DOHH2 (cell line): ENCODE data around the gene BTBD19.
"Not testable (repeated sequence)": the region's sequence is repeated elsewhere in the genome, so short reads cannot be mapped to it uniquely, and the experiment has no call there.

Experiments used
- CTCF ChIP-seq: fragments of 200-600 bp; sonication (generic); IDR thresholded peaks from one replicate; pipeline ENCODE4 v1.5.1; 2014; ENCODE audit warnings: antibody characterized with exemption, mild to moderate bottlenecking, low read depth, low read length; ENCODE audit not compliant: poor library complexity, severe bottlenecking
- EZH2phosphoT487 ChIP-seq: fragments of 200-600 bp; sonication (generic); IDR thresholded peaks from 2 replicates; pipeline ENCODE4 v1.6.1; 2017; ENCODE audit warnings: borderline replicate concordance, mild to moderate bottlenecking, antibody characterized with exemption, low read length, moderate library complexity, mixed read lengths

GRCh38 chr1:44797886-44798285 lies 10.4 kb upstream of the BTBD19 start:
- not testable (repeated sequence) for TF ChIP-seq CTCF, EZH2phosphoT487
